Measurements from ENCODE around the gene SPIN3.
A peak's percentile ranks its signal among the peaks of the same experiment; 100 is the strongest.
"Not testable (repeated sequence)": the region's sequence is repeated elsewhere in the genome, so short reads cannot be mapped to it uniquely, and the experiment has no call there.

Gene SPIN3

GRCh38 chrX:56975611-56976010 lies 19.7 kb downstream of the SPIN3 start:
- in situ Hi-C loops (cut with HindIII; ENCODE audit: low sequenced_read_pairs): no loop called here
- TF ChIP-seq CTCF (IDR thresholded peaks at IDR 0.05; ENCODE audit: low read depth, low read length): no peak
- DNase-seq (ENCODE audit: low read depth, low spot score): no peak
- H3K4me3 ChIP-seq (ENCODE audit: low read depth, low read length): no peak overlapping the region

GRCh38 chrX:56974408-56974807 lies 20.9 kb downstream of the SPIN3 start:
- in situ Hi-C loops (cut with HindIII; ENCODE audit: low sequenced_read_pairs): no loop called here
- TF ChIP-seq CTCF (IDR thresholded peaks at IDR 0.05; ENCODE audit: low read depth, low read length): no peak
- no peak overlapping the region for H3K4me3 ChIP-seq (ENCODE audit: low read depth, low read length)
- DNase-seq (ENCODE audit: low read depth, low spot score): no peak

- no peak for DNase-seq (ENCODE audit: low read depth, low spot score)
- no peak overlapping the region for H3K4me3 ChIP-seq (ENCODE audit: low read depth, low read length)
- in situ Hi-C loops (cut with HindIII; ENCODE audit: low sequenced_read_pairs): no loop called here
- no peak for TF ChIP-seq CTCF (IDR thresholded peaks at IDR 0.05; ENCODE audit: low read depth, low read length)
Observed at GRCh38 chrX:56969559-56969958, 25.8 kb downstream of the SPIN3 start.

- H3K4me3 ChIP-seq (ENCODE audit: low read depth, low read length): no peak overlapping the region
- DNase-seq (ENCODE audit: low read depth, low spot score): no peak
- no peak for TF ChIP-seq CTCF (IDR thresholded peaks at IDR 0.05; ENCODE audit: low read depth, low read length)
- in situ Hi-C loops (cut with HindIII; ENCODE audit: low sequenced_read_pairs): no loop called here
Observed at GRCh38 chrX:56968980-56969379, 26.4 kb downstream of the SPIN3 start.

- DNase-seq (ENCODE audit: low read depth, low spot score): no peak
- H3K4me3 ChIP-seq (ENCODE audit: low read depth, low read length): no peak overlapping the region
- in situ Hi-C loops (cut with HindIII; ENCODE audit: low sequenced_read_pairs): no loop called here
- no peak for TF ChIP-seq CTCF (IDR thresholded peaks at IDR 0.05; ENCODE audit: low read depth, low read length)
Observed at GRCh38 chrX:56963377-56963776, 32.0 kb downstream of the SPIN3 start.

GRCh38 chrX:56947699-56948098 lies 47.6 kb downstream of the SPIN3 start:
- DNase-seq (ENCODE audit: low read depth, low spot score): no peak
- TF ChIP-seq CTCF (IDR thresholded peaks at IDR 0.05; ENCODE audit: low read depth, low read length): no peak
- in situ Hi-C loops (cut with HindIII; ENCODE audit: low sequenced_read_pairs): no loop called here

GRCh38 chrX:56946201-56946600 lies 49.1 kb downstream of the SPIN3 start:
- peak; percentile 63 for DNase-seq (ENCODE audit: low read depth, low spot score)

More at GRCh38 chrX:56947699-56948098, 47.6 kb downstream of the SPIN3 start:
- H3K4me3 ChIP-seq (ENCODE audit: low read depth, low read length): no peak overlapping the region

GRCh38 chrX:56945226-56945625 lies 50.1 kb downstream of the SPIN3 start:
- DNase-seq (ENCODE audit: low read depth, low spot score); H3K4me3 ChIP-seq (ENCODE audit: low read depth, low read length); in situ Hi-C loops (cut with HindIII; ENCODE audit: low sequenced_read_pairs): not testable (repeated sequence)

More at GRCh38 chrX:56946201-56946600, 49.1 kb downstream of the SPIN3 start:
- H3K4me3 ChIP-seq (ENCODE audit: low read depth, low read length); in situ Hi-C loops (cut with HindIII; ENCODE audit: low sequenced_read_pairs): not testable (repeated sequence)
